LHCN-M2 (cell line): Measurements from ENCODE around the gene USP34. TPM values are rescaled to one million over a fixed set of nuclear protein-coding genes. Genes with fewer than 3 reads are reported as not detected.
"Not testable (repeated sequence)": the region's sequence is repeated elsewhere in the genome, so short reads cannot be mapped to it uniquely, and the experiment has no call there.

Experiments used
- DNase-seq: peaks from one replicate; pipeline ENCODE4 v3.0.0-alpha.2; 2012; ENCODE audit warnings: low read depth
- total RNA-seq: library from RNA; depleted of rRNA; stranded (reverse); fragments of >200 nt; gene quantifications from 2 replicates; pipeline ENCODE4 v1.2.3, GENCODE V29; 2014

The USP34 gene
- total RNA-seq, 1 experiment from 2014 or later = 73.7 TPM

DNA sequence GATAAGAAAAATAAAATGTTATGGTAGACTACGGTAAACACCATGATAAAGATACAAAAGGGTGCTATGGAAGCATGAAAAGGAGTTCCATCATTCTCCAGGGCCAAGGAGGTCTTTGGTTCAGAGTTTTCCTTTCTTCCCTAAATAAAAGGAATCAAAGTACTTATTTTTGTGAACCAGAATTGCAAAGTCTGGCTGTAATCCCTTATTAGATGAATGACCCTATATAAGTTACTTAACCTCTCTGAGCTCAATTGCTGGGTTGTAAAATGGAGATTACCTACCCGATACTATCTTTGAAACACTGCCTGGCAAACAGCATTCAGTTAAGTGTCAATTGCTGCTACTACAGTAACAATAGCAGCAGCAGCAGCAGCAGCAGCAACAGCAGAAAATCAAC lies 218.9 kb downstream of the USP34 start:
- no peak for DNase-seq

DNA sequence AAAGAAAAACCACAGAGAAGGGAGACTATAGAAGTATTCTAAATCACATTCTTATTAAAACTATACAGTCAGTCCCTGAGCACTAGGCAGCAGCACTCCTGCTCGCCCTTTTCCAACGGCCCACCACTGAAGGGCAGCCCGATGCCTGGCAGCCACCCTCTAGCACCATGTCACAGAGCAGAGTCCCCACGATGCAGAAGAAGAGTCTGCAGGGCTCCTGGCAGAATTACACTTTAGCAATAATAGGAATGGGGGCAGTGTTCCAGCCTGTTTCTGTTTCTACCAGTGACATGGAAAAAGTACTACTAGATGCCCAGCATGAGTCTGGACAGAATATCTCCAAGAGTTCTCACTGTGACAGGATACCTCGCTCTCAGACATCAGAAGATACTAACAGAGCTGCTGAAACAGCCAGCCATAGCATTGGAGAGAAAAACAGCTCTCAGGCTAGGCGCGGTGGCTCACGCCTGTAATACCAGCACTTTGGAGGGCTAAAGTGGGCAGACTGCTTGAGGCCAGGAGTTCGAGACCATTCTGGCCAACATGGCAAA lies 221.3 kb downstream of the USP34 start:
- DNase-seq = no peak

DNA sequence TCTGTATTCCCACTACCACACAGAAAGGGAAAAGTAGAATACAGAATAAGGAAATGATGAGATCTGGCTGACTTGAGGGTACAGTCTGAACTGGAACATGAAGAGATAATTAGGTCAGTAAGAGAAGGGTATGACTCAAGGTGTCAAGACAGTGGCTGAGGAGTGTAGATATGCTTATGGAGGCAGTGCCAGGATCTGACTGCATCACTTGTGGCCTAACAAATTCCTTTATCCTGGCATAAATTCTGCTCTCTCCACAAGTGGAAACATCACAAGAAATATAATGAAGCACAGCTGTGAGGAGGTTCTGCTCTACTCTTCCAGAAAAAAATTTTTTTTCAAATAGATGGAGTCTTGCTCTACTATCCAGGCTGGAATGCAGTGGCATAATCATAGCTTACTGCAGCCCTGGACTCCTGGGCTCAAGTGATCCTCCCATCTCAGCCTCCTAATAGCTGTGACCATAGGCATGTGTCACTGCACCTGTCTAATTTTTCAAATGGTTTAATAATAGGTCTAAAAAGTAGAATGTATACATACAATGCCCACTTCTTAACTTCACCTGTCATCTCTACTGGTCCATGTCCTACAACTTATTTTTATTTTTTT lies 223.6 kb downstream of the USP34 start:
- peak; percentile 72 for DNase-seq

DNA sequence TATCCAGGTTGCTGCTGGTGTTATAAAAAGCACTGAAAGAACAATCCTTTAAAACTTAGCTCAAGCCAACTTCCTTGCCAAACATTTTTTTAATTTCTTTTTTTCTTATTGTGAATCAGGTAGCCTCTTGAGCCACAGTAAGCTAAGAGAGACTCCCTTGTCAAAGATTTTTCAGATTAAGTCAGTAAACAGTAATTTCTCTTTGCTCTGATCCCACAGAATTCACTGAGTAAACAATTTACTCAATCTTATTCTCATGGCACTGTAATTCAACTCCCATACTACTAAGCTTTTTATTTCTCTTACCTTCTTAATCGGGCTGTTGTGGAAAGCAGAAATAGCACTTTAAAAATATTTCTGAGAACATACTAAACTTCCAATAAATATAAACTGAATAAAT lies 226.2 kb downstream of the USP34 start:
- no peak for DNase-seq

DNA sequence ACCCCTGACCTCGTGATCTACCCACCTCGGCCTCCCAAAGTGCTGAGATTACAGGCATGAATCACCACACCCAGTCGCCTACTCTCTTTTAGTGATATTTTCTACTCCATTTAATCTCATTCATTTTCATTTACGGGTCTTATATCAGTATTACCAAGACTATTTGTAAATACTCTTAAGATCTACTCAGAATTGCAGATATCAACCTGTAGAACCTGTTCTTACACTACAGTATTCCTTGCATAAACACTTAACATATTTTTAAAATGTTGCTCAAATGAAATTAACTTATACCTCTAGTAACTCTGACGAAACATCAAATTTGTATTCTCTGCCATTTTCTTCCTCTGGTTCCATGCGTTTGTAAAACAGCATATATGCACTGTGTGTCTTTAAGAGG lies 229.6 kb downstream of the USP34 start:
- DNase-seq = no peak

DNA sequence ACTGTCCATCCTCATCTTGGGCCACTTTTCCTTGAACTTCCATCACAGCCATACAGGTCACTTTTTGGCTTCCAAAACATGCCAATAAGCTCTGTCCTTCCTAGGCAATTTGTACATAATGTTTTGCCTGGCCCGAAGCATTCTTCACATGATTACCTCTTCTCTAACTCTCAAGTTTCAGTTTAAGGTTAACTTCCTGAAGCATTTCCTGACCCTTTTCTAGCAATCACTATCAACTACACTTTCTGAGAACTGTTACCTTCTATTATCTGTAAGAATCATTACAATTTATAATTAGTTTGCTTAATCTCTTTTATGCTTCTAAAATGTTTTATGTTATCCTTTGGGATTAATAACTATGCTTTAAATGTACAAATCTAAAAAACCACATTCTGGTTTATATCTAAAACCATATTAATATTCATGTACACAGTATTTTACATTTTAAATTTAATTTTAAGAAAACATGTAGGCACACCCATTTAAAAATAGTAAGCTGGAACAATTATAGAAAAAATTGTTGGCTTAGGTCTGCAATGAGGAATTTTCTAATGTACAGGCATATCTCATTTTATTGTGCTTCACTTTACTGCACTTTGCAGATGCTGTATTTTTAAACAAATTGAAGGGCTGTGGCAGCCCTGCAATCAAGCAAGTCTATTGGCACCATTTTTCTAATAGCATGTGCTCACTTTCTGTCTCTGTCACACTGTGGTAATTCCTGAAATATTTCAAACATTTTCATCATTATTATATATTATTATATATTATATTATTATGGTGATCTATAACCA lies 232.5 kb downstream of the USP34 start:
- no peak for DNase-seq

DNA sequence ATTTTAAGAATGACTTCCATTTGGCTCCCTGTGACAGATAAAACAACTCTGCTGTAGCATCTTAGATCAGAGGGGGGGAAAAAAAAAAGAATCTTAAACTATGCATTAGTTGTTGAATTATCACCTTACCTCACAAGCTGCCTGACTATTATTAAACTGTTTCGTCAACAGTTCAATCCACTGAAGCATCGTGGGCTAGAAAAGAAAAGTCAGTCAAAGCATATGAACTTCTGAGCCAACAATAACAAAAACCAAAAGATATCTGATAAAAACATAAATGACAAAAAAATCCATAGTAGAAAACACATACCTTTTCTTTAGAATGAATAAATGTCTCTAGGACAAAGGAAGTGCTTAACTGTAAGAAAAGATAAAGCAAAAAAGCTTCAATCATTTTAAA lies 235.2 kb downstream of the USP34 start:
- no peak for DNase-seq

DNA sequence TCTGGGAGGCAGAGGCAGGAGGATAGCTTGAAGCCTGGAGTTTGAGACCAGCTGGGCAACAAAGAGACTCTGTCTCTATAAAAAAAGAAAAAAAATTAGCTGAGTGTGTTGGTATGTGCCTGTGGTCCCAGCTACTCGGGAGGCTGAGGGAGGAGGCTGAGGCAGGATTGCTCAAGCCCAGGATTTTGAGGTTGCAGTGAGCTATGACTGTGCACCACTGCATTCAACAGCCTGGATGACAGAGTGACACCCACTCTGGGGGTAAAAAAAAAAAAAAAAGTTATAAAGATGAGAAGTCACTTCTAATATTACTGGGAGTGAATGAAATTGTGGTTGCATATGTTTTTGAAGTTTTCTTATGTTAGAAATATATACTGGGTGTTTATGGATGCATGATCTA lies 237.3 kb downstream of the USP34 start:
- no peak for DNase-seq

DNA sequence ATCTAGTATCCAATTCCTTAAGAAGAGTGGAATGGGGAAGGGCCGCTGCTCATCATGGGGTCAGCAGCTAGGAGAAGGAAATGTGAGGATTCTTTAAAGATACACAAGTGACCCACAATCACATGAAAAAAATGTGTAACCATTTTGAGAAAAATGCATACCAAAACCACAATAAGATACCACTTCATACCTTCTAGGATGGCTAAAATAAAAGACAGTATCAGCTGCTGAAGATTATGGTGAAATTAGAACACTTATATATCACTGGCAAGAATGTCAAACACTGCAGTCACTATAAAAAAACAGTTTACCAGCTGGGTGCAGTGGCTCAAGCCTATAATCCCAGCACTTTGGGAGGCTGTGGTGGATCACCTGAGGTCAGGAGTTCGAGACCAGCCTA lies 241.0 kb downstream of the USP34 start:
- peak; percentile 80 for DNase-seq

DNA sequence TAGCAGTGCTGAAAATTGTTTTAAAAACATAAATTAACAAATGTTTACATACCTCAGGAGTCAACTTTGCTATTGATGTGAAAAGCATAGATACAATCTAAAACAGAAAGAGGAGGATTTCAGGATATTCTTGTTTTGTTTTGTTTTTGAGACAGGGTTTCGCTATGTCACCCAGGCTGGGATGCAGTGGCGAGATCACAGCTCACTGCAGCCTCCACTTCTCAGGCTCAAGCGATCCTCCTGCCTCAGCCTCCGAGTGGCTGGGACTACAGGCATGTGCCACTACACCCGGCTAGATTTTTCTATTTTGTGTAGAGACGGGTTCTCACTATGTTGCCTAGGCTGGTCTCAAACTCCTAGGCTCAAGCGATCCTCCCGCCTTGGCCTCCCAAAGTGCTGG lies 248.3 kb downstream of the USP34 start:
- DNase-seq = no peak

DNA sequence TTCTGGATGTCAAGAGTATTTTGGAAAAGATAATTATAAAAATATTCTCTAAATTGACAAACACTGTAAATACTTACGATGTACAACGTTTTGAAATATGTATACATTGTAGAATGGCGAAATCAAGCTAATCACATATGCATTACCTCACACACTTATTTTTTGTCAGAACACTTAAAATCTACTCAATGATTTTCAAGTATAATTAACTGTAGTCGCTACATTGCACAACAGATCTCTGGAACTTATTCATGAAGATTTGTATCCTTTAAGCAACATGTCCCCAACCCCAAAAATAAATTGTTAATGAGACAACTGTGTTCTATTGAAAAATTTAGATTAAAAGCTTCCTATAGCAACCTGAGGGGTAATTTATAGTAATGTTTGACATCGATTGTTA lies 249.1 kb downstream of the USP34 start:
- no peak for DNase-seq

DNA sequence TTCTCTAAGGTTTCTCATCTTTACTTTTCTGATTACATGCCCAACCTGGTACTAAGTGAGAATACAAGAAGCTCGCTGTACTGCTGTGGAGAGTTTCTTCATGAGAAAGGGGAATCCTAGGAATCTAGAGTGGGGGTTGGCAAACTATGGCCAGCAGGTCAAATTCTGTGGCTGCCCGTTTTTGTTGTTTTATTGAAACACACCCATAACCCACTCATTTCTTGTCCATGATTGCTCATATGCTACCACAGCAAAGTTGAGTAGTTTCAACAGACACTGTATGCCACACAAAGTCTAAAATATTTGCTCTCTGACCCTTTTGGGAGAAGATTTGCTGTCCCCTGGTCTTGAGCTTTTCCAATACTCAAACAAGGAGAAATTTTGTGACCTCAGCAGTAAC lies 250.1 kb downstream of the USP34 start:
- peak; percentile 89 for DNase-seq

DNA sequence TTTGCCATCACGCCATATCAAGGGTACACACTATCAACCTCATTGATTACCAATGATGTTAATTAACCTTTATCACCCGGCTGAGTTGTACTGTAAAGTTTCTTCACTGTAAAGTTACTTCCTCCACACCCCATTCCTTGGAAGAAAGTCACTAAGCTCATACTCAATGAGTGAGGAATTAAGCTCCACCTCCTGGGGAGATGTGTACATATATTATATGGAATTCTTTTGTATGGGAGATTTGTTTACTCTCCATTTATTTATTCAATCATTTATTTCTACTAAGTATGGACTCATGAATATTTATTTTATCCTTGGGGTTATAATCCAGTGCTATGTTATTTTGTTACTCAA lies 252.1 kb downstream of the USP34 start:
- DNase-seq = no peak

DNA sequence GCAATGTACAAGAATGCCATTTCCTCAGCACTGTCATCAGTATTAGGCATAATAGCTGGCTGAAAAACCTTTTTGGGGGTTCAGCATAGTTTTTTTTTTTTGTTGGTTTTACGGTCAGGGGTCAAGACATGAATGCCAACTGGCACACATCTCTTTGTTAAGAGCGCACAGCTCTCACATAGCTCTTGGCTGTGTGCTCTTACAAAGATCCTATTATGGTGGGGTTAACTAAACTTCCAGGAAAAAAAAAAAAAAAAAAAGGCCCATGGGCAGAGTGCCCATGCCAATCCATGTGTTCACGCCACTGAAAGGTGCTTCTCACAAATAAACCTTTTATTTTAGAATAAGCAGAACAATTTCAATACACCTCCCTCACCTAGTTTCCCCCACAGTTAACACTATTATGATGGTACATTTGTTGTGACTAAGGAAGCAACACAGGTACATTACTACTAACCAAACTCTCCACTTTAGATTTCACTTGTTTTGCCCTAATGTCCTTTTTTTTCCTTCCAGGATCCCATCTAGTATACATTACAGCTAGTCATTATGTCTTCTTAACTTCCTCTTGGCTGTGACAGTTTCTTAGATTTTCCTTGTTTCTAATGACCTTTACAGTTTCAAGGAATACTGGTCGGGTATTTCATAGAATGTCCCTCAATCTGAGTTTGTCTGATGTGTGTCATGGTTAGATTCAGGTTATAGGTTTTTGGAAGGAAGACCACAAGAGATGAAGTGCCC lies 252.6 kb downstream of the USP34 start:
- no peak for DNase-seq

DNA sequence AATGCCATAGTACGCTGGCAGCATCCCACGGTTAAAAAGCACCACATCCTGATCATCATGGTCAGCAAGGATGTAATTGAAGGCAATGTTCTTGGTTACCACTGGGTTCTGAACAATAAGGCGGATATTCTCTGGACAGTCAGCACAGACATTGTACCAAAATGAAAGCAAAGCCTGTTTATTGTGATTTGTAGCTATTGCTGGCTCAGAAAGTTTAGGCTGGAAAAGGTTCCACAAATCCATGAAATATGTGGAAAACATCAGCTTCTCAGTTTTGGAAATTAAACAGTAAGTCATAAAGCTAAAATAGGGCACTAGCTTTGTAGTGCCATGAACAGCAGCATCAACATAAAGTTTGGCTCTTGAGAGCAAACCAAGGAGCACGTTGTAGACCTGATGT lies 256.7 kb downstream of the USP34 start:
- no peak for DNase-seq

DNA sequence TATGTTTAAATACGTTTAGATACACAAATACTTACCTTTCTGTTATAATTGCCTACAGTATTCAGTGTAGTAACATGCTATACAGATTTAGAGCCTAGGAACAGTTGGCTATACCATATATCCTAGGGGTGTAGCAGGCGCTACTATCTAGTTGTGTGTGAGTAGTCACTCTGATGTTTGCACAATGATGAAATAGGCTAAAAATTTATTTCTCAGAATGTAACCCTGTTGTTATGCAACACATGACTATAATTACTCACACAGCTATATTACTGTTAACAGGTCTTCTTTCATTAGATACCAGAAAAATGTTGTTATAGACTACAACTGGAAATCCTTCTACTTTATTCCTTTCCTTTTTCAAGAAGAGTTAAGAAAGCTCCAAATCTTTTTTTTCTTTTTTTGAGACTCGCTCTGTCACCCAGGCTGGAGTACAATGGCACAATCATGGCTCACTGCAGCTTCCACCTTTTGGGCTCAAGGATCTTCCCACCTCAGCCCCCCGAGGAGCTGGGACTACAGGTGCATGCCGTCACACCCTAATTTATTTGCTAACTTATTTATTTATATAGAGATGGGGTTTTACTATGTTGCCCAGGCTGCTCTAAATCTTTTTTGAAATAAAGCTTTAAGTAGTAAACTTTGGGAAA lies 260.4 kb downstream of the USP34 start:
- peak; percentile 80 for DNase-seq

DNA sequence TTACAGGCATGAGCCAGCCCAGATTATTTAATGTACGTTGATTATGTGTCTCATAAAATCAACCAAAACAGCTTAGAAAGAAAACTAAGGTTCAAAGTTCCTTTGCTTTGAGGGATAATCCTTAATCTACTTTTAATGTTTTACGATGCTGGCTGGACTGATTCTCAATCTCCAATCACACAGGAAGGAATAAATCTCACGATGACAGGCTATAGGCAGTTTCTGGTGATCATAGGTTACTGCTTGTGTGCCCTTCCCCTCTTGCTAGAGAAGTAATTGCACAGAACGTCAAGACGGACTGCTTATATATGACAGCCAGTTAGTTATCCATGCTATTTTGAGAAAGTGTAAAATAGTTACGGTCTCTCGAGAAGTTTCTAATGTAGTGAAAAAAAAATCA lies 265.8 kb downstream of the USP34 start:
- DNase-seq = no peak

DNA sequence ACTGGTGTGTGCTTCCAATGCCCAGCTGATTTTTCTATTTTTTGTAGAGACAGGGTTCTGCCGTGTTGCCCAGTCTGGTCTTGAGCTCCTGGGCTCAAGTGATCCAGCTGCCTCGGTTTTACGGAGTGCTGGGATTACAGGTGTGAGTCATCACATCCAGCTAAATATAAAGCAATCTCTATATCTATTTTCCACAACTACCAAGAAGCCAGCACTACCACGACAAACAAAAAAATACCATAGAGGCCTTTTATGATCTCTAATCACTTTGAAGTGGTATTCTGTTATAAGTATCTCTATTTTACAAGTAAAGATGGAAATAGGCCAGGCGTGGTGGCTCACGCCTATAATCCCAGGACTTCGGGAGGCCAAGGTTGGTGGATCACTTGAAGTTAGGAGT lies 274.2 kb downstream of the USP34 start:
- peak; percentile 60 for DNase-seq

DNA sequence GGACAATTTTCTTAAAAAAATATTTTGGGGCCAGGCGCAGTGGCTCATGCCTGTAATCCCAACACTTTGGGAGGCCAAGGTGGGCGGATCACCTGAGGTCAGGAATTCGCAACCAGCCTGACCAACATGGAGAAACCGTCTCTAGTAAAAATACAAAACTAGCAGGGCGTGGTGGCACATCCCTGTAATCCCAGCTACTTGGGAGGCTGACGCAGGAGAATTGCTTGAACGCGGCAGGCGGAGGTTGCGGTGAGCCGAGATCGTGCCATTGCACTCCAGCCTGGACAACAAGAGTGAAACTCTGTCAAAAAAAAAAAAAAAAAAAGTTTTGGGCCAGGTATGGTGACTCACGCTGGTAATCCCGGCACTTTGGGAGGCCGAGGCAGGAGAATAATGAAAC lies 276.2 kb downstream of the USP34 start:
- not testable (repeated sequence) for DNase-seq

DNA sequence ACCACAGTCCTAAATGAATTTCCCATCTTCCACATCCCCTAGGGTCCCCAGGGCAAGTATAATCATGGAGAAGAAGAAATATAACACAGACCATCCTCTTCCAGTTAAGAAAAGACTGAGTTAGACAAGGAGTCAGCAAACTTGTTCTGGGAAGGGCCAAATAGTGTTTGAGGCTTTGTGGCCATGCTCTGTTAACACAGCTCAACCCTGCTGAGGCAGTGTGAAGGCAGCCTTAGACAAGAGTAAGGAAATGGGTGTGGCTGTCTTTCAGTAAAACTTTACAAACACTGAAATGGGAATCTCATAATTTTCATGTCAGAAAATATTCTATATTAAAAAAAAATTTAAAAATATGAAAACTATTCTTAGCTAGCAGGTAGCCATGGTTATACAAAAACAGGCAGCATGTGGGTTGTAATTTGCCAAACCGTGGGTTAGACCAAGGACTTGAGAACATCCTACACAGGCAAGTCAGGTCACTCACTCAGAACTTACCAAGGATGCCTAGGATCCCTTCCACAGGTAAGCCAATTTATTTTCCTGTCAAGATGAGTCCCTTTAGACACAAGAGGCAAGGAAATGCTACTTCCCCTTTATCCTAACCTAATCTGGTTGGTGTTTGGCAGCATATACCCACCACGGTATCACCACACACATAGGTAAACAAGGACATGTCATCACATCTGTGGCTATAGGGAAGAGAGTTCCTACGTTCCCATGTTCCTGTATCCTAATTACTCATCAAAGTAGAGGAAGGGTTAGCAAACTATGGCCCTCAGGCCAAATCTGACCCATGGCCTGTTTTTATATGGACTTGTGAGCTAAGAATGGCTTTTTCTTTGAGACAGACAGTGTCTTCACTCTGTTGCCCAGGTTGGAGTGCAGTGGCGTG lies 277.0 kb downstream of the USP34 start:
- no peak for DNase-seq

DNA sequence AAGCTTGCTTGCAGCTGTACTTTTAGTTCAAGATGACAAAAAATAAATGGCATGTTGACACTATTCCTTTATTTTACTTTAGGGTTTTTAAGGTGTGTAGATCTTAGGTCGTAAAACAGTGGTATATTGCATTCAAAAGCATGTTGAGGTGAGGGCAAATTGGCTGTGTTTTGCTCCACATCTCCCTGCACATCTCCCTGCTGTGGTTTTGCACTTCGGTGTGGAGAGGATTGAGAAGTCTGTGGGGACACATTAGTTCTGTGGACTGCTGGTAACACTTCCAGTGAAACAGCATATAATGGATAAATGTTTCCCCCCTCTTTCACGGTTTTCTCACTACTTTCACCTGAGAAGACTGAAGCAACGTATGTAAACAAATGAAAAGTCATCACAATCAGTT lies 283.8 kb downstream of the USP34 start:
- no peak for DNase-seq
